ENCODE measurements around the gene MFSD6L.

The MFSD6L gene

GRCh38 chr17:8798846-8799569 is at the start of gene MFSD6L:
Gene MFSD6L, minus strand, starts transcription at chr17:8799365. Its CDS starts 245 bp downstream, at chr17:8799120.
- no peak for DNase-seq (ENCODE audit: low read depth in 3 of 3, low spot score in 1 of 3)

- DNase-seq (ENCODE audit: low read depth in 3 of 3, low spot score in 1 of 3) = no peak
Measured at GRCh38 chr17:8847891-8848290, 48.7 kb upstream of the MFSD6L start.

- no peak for DNase-seq (ENCODE audit: low read depth in 3 of 3, low spot score in 1 of 3)
Measured at GRCh38 chr17:8846768-8847211, 47.6 kb upstream of the MFSD6L start.

GRCh38 chr17:8844229-8845218 is 45.4 kb upstream of the MFSD6L start:
- no peak for DNase-seq (ENCODE audit: low read depth in 3 of 3, low spot score in 1 of 3)

- no peak for DNase-seq (ENCODE audit: low read depth in 3 of 3, low spot score in 1 of 3)
Measured at GRCh38 chr17:8843344-8843743, 44.2 kb upstream of the MFSD6L start.

GRCh38 chr17:8841844-8842243 is 42.7 kb upstream of the MFSD6L start:
- no peak for DNase-seq (ENCODE audit: low read depth in 3 of 3, low spot score in 1 of 3)

- no peak for DNase-seq (ENCODE audit: low read depth in 3 of 3, low spot score in 1 of 3)
Measured at GRCh38 chr17:8839410-8839935, 40.3 kb upstream of the MFSD6L start.

- DNase-seq (ENCODE audit: low read depth in 3 of 3, low spot score in 1 of 3) = no peak
Measured at GRCh38 chr17:8838551-8839095, 39.5 kb upstream of the MFSD6L start.

GRCh38 chr17:8837563-8838075 is 38.5 kb upstream of the MFSD6L start:
- DNase-seq (ENCODE audit: low read depth in 3 of 3, low spot score in 1 of 3) = no peak

- DNase-seq (ENCODE audit: low read depth in 3 of 3, low spot score in 1 of 3) = no peak
Measured at GRCh38 chr17:8836821-8837562, 37.8 kb upstream of the MFSD6L start.

- DNase-seq (ENCODE audit: low read depth in 3 of 3, low spot score in 1 of 3) = no peak
Measured at GRCh38 chr17:8835631-8836364, 36.6 kb upstream of the MFSD6L start.

GRCh38 chr17:8835106-8835505 is 35.9 kb upstream of the MFSD6L start:
- no peak for DNase-seq (ENCODE audit: low read depth in 3 of 3, low spot score in 1 of 3)

GRCh38 chr17:8832711-8833352 is 33.7 kb upstream of the MFSD6L start:
- DNase-seq (ENCODE audit: low read depth in 3 of 3, low spot score in 1 of 3) = peak in 1 of 3 donors; percentile 11

- no peak for DNase-seq (ENCODE audit: low read depth in 3 of 3, low spot score in 1 of 3)
Measured at GRCh38 chr17:8831234-8831849, 32.2 kb upstream of the MFSD6L start.

- no peak for DNase-seq (ENCODE audit: low read depth in 3 of 3, low spot score in 1 of 3)
Measured at GRCh38 chr17:8830141-8830540, 31.0 kb upstream of the MFSD6L start.

GRCh38 chr17:8829036-8829941 is 30.1 kb upstream of the MFSD6L start:
- DNase-seq (ENCODE audit: low read depth in 3 of 3, low spot score in 1 of 3) = no peak

- no peak for DNase-seq (ENCODE audit: low read depth in 3 of 3, low spot score in 1 of 3)
Measured at GRCh38 chr17:8828517-8828875, 29.3 kb upstream of the MFSD6L start.

Measured in stimulated activated CD4-positive, alpha-beta T cell treated with anti-CD3 and anti-CD28 coated beads, TNF-alpha, amount 100 ng/mL, for 1 hour (primary cell).